GM21360 (cell line): ENCODE measurements around the gene LXN.
"Not testable (repeated sequence)": the region's sequence is repeated elsewhere in the genome, so short reads cannot be mapped to it uniquely, and the experiment has no call there.

Source experiments
- ATAC-seq: cut with Tn5 transposase; IDR thresholded peaks from one replicate; pipeline ENCODE4 v1.9.1; 2021; ENCODE audit warnings: mild to moderate bottlenecking, moderate library complexity; ENCODE audit not compliant: unreplicated experiment

Gene LXN, protein sequence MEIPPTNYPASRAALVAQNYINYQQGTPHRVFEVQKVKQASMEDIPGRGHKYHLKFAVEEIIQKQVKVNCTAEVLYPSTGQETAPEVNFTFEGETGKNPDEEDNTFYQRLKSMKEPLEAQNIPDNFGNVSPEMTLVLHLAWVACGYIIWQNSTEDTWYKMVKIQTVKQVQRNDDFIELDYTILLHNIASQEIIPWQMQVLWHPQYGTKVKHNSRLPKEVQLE

GRCh38 chr3:158672215-158673176 lies at the start of gene LXN:
Gene LXN, minus strand, starts transcription at chr3:158672648. Its CDS starts 170 bp downstream, at chr3:158672478.
- peak; percentile 100 for ATAC-seq

DNA sequence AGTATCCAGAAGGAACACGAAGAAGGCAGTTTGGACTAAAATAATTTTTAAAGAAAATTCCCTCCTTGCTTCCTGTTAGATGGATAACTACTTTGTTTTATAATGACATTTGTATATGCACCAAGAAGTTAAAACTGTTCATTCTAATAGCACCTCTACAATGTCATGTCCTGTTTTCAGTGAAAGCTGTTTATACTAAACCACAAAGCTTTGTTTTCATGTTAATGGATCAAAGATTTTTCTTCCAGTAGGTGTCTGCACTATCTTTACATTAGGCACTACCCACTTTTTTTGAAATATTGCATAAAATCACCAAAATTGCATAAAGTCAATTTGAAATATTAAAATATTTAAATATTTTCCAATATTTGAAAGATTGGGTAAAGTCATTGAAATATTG lies 49.7 kb upstream of the LXN start:
- ATAC-seq = no peak

- no peak for ATAC-seq
Observed at GRCh38 chr3:158718490-158719170, 46.2 kb upstream of the LXN start.

DNA sequence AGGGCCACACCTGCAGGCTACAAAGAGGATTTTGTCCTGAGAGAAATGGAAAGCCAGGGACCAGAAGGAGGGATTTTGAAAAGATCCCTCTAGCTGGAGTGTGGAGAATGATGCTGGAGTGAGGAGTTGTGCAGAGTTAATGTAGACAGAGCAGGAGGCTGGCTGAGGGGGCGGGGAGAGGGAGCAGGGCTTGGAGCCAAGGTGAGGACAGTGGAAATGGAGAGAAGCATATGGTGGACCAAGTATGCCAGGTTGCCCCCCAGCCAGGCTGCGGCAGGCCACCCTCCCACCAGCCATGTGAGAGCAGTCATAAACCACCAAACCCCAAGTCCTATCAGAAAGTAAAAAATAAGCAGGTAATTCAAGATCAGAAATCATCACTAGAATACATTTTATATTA lies 45.1 kb upstream of the LXN start:
- ATAC-seq = no peak

GRCh38 chr3:158713094-158713499 lies 40.6 kb upstream of the LXN start:
- no peak for ATAC-seq

DNA sequence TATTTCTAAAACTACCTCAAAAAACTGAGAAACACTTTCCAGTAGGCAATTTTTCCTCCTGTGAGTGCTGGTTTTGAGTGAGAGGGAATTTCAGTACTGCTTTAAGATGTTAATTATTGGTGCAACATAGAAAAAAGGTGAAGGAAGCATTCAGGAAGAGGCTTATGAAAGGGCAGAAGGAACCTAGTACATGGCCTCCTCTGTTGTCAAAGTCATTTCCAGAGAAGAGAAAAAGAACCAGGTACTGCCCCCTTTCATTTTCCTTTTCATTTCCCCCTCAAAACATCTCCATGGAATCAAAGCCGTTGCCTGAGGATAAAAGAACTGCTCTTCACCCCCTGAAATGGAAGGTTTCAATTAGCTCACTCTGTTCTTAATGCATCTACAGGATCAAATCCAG lies 40.0 kb upstream of the LXN start:
- peak; percentile 53 for ATAC-seq

- ATAC-seq = peak; percentile 38
Observed at GRCh38 chr3:158711886-158712285, 39.4 kb upstream of the LXN start.

DNA sequence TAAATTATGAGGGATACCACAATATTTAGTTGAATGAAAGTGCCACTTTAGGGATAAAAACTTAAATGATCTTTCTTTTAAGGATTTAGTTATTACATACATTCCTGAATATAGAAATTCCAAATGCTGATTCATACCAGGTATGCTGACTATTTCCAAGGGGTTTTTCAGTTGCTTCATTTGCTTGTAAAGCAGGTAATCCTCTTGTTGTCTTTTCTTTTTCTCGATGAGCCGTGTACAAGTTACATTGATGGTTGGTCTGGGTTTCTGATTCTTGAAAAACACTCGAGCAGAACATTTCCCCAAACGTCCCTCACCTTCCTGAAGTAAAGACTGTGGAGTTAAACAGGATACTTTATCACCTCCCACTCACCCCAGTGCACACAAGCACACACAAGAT lies 38.2 kb upstream of the LXN start:
- ATAC-seq = no peak

GRCh38 chr3:158709666-158710083 lies 37.2 kb upstream of the LXN start:
- no peak for ATAC-seq

DNA sequence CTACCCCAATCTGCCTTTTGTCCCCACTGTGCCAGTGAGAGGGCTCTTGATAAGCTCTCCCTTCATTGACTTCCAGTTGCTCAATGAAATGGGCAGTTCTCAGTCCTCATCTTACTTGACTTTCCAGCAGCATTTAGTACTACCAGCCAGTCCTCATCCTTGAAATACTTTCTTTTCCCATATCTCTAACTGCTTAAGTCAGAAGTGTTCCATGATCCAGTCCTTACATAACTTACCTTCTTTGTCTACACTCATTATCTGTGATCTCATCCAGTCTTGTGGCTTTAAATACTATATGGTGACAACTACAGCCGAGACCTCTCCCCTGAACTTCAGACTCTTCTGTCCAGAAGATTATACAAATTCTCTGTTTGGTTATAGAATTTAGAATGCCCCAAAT lies 31.1 kb upstream of the LXN start:
- no peak for ATAC-seq

DNA sequence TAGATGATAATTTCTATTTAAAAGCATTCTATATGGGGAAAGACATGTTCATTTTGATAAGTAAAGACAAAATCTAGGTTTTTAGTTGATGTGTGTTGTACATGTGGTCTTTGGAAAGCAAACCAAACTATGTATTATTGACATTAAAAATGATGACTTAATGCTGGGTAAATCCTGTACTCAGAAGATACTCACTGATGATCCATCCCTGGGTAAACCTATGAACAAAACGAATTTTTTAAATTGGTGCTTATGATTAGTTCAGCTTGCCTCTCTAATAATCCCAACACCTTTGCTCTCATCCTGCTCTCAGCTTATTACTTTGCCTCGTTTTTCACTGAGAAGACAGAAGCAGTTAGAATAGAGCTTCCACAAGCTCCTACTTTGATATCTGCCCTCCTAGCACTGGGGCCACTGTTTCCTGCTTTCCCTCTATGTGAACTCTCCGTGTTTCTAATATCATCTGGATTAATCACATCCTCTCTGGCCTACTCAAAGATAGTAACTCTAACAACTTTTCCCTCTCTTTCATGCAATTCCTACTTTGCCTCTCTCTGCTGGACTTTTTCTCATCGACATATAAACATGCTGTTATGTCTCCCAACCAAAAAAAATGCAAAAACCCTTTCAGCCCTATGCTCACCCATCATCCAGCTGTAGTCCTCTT lies 30.5 kb upstream of the LXN start:
- ATAC-seq = no peak

DNA sequence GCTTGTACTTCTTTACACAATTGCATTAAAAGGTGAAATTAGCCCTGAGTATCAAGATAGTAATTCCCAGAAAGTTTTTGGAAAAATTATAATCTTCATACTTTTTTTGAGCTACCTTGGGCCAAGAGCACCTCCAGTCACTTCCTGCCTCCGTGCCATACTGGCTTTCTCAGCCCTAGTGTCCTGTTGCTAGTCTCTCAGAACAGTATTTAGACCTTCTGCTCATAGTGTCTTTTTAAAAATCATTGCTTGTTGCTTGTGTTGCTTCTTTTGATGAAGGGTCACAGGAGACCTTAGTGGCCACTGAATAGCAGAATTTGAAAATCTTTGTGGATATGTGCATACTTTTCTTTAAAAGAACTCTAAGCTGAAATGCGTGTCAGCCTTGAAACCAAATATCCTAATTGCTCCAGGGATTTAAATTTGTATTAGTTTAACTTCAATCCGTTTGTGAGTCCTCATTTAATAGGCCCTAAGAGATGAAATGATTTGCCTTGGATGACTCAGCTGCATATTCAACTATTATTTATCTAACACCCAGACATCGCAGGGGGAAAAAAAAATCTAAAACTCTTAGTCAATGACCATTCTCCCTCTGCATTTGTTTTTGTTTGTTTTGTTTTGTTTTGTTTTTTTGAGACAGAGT lies 29.1 kb upstream of the LXN start:
- no peak for ATAC-seq

DNA sequence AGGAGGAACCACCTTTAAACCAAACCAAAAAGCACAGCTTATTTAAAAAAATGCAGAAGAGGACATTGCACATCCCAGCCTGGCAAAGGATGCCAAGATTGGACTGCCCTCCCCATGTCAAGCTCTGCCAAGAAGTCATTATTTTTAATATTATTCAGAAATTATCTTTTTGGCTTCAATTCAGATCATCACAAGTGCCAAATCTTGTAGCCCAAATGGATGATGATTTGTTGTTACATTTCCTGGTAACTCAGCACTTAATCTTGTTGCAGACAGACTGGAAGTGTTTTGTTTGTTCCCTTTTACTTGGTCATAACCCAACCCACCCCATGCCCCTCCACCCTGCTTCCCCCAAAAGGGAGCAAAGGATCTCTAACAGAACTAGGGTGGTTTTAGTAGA lies 28.1 kb upstream of the LXN start:
- ATAC-seq = no peak

DNA sequence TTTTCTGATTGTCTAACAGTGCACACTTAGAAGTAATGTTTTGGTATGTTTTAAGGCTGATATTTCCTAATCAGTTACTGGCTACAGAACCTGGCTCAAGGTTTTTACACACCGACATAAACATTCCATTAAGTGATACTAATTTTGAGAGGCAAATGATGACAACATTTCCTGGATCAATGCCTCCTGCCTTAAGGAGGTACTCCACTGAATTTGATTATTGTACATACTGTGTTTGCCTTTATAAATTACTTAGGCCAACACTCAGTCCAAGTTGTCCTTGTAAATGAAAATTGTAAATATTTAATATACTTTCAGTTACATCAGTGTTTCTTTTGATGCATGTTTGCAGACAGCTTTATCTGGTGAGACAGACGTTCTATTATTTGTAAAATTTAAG lies 24.2 kb upstream of the LXN start:
- ATAC-seq = no peak

GRCh38 chr3:158693866-158694456 lies 21.5 kb upstream of the LXN start:
- ATAC-seq = not testable (repeated sequence)

GRCh38 chr3:158685159-158685558 lies 12.7 kb upstream of the LXN start:
- ATAC-seq = no peak

- ATAC-seq = no peak
Observed at GRCh38 chr3:158683230-158683962, 10.9 kb upstream of the LXN start.

- no peak for ATAC-seq
Observed at GRCh38 chr3:158680861-158681260, 8.4 kb upstream of the LXN start.

DNA sequence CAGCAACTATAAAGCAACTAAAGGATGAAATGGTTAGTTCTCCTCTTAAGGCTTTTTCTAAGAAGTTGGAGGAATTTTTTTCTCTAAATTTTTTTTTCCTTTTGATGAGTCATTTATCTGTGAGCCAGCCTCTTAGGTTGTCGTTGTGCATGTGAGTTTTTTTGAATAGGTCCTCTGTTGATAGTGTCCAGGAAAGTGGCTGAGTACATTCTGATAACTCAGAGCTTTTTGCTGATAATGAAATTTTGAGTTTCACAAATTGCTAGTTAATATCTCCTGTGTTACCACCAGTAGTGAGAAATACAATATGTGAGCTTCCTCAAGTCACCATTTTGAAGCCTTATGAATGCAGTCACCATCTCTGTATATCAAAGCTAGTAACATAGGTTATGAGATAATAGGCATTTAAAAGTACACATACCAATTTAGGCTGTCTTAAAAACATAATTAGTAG lies 7.1 kb upstream of the LXN start:
- no peak for ATAC-seq
